ENCODE measurements around the gene C19orf38.

C19orf38 gene

DNA sequence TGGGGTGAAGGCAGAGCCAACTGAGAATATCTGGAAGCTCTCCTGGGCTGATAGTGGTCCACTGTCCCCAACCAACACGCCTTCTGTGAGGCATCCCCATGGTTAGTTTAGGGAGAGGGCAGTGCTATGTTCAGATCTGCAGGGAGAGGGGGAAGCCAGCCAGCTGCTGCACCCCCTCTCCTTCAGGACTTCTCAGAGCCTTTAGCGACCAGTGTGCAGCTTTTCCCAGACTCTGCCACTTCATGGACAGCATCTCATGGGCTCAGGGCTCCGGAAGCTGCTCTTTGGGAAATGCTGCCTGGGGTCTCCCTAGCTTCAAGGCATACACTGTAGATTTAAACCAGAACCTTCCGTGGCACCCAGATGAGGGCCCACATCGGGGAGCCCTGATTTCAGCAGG is 45.7 kb upstream of the C19orf38 start:
- ATAC-seq, result no peak
- TF ChIP-seq GLIS3 (CRISPR knock-in tag; IDR thresholded peaks at IDR 0.05) (no peak), ZNF70 (CRISPR knock-in tag; IDR thresholded peaks at IDR 0.05) (no peak), ZFP30 (CRISPR knock-in tag; IDR thresholded peaks at IDR 0.05) (no peak), ZC3H10 (CRISPR knock-in tag; IDR thresholded peaks at IDR 0.05) (no peak), PATZ1 (CRISPR knock-in tag; IDR thresholded peaks at IDR 0.05; ENCODE audit: borderline replicate concordance) (no peak), PPARA (CRISPR knock-in tag; IDR thresholded peaks at IDR 0.05; ENCODE audit: borderline replicate concordance) (no peak), ESRRG (CRISPR knock-in tag; IDR thresholded peaks at IDR 0.05) (no peak), TCF4 (CRISPR knock-in tag; IDR thresholded peaks at IDR 0.05; ENCODE audit: borderline replicate concordance) (no peak), SNAI2 (CRISPR knock-in tag; IDR thresholded peaks at IDR 0.05) (no peak)

DNA sequence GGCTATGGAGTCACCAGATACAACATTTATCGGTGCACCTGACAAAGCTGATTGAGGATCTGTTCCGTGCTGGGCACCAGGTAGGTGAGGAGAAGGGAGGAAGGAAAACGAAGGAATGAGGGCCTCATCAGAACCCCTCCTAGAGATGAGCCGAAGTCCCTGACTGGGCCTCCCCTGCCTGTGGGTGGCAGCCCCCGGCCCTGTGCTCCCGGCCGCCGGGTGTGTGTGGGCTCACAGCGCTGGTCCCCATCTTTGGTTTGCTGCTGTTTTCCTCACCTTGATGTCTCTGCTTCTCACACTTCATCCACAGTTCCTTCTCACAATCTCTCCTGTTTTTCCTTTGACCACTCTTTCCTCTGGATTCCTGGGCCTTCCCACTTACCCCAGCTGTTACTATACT is 45.0 kb upstream of the C19orf38 start:
- no peak for ATAC-seq
- TF ChIP-seq TOX (CRISPR knock-in tag; IDR thresholded peaks at IDR 0.05; ENCODE audit: borderline replicate concordance) (no peak), ISL1 (CRISPR knock-in tag; IDR thresholded peaks at IDR 0.05) (no peak), CSRNP3 (CRISPR knock-in tag; IDR thresholded peaks at IDR 0.05) (no peak), CSDC2 (CRISPR knock-in tag; IDR thresholded peaks at IDR 0.05) (no peak), CREB5 (CRISPR knock-in tag; IDR thresholded peaks at IDR 0.05; ENCODE audit: low read depth) (no peak), PATZ1 (CRISPR knock-in tag; IDR thresholded peaks at IDR 0.05; ENCODE audit: borderline replicate concordance) (no peak), GLIS3 (CRISPR knock-in tag; IDR thresholded peaks at IDR 0.05) (no peak), ARNTL (CRISPR knock-in tag; IDR thresholded peaks at IDR 0.05; ENCODE audit: borderline replicate concordance, low read depth) (no peak), TSHZ2 (CRISPR knock-in tag; IDR thresholded peaks at IDR 0.05) (no peak), POU6F1 (CRISPR knock-in tag; IDR thresholded peaks at IDR 0.05; ENCODE audit: borderline replicate concordance, low read depth) (no peak), ZFP3 (CRISPR knock-in tag; IDR thresholded peaks at IDR 0.05) (no peak), TCF4 (CRISPR knock-in tag; IDR thresholded peaks at IDR 0.05; ENCODE audit: borderline replicate concordance) (no peak), ESRRG (CRISPR knock-in tag; IDR thresholded peaks at IDR 0.05) (no peak), SNAI2 (CRISPR knock-in tag; IDR thresholded peaks at IDR 0.05) (no peak), ZNF8 (CRISPR knock-in tag; IDR thresholded peaks at IDR 0.05) (no peak), ZFP30 (CRISPR knock-in tag; IDR thresholded peaks at IDR 0.05) (no peak), ZNF565 (CRISPR knock-in tag; conservative IDR thresholded peaks at IDR 0.05; ENCODE audit: low read depth) (no peak), ZC3H10 (CRISPR knock-in tag; IDR thresholded peaks at IDR 0.05) (no peak)

Data from SK-N-SH treated with all-trans-retinoic acid at 6 μM for 48 hours (cell line).